ENCODE data around the gene CHERP.

CHERP gene

DNA sequence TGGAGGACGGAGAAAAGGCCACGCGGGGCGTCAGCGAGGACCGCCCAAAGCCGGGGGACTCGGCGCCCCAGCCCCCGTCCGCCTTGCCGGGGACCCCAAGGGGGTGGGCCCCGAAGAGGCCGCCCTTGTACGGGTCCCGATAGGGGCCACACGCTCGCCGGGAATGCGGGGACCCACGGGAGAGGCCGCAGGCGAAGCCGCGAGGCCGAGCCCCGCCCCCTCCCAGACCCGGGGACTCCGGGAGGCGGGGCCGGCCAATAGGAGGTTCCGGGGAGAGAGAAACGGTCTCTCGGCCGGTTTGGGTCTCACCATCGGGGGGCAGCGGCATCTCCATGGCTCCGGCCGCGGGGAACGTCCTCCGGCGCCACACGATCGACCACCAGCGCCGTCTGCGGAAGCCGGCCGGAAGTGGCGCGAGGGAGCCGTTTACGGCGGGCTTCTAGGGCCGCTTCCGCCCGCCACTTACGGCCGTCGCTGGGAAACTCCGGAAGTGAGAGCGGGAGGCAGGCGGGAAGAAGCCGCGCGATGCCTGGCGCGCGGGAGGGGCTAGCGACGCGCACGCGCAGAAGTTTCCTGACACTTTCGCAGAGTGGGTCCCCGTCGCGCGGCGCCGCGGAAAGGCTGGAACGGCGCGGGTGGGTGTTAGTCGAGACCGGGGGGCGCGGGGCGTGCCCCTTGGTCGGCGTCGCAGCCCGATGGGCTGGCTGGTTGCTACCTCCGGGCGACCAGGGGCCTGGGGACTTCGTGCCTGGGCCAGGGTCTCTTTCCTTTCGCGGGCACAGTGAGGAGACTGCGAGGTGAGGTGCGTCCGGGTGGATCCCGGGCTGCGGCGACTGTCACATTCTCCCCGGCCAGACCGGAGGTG lies at the start of gene CHERP:
CHERP (minus strand) TSS at position 393 of the 865 bp plus-strand sequence; CDS start at position 334, 59 bp downstream.
- DNase-seq (ENCODE audit: low spot score): peak; percentile 94

GRCh38 chr19:16590876-16591802 lies 48.9 kb upstream of the CHERP start:
- DNase-seq (ENCODE audit: low spot score): no peak

GRCh38 chr19:16589917-16590316 lies 47.7 kb upstream of the CHERP start:
- no peak for DNase-seq (ENCODE audit: low spot score)

- DNase-seq (ENCODE audit: low spot score): no peak
Measured at GRCh38 chr19:16588824-16589577, 46.8 kb upstream of the CHERP start.

DNA sequence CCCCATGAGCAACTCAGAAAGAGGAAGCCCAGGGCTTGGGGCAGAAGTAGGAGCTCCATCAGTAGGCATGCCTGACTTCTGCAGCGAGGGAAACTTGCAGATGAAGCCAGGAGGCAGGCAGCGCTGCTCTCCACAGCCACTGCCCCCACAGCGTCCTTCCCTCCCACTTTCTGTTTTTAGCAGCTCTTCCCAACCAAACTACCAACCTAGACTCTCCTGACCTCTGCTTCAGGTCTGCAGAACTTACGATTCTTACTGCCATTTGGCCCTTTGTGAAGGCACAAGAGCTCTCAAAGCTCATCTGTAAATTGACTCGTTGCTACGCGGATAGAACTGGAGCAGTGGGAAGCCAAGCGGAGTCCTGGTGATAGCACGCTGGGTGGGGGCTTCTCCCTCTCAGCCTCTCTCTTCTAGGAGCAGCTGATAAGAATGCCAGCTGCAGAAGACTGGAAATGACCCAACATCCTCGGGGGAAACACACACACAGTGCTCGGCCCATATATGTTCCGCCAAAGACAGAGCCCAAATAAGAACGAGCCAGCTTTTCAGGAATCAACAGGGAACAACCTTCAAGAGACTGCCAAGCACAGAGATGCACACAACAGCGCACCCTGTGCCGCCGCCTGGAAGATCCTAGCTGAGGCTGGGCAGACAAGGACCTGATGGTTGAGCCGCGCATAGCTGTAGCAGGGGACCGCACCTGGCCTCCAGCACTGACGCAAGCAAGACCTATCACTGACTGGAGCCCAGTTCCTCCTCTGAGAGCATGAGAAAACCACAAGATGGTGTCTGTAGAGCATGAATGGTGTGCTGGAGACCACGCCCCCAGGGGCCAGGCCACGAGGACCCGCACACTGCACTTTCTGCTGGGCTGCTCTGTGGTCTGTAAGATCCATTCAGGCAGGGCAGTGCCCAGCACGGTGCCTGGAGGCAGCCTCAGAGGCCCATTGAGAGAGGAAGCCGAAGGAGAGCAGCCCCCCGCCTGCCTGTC lies 45.9 kb upstream of the CHERP start:
- DNase-seq (ENCODE audit: low spot score): peak; percentile 55

DNA sequence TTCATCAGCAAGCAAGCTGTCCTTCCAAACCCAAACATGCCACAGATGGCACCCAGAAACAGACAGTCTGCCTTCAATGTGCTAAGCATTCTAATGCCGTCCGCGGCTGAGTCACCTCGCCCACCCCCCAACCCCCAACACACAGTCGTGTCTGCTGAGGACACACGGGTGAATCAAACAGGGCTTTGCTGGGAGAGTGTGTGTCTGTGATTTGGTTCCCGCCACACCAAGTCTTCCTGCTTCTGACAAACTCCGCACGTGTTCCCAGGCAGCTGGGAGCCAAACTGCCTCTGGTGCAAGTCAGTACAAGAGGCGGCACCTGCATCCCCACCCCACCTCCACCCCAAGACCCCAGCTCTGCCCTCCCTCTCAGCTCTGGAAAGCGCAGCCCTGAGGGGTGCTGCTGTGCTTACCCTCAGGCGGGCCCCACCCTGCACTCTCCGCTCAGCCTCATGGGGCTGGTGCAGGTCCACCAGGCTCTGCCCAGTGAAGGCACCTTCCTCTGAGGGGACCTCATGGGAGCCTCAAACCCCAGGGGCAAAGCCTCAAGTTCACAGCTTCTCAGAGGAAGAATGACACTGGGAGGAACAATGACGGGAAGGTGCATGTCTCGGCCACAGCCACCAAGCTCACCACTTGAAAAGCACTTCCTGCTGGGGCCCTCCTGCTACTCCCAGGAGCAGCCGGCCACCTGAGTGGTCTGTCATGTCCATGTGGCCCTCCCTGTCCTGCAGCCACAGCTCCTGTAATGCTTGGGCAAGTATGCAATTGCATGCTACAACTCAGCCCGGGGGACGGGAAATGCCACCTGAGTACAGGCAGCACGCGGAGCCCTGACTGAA lies 45.0 kb upstream of the CHERP start:
- peak; percentile 62 for DNase-seq (ENCODE audit: low spot score)

GRCh38 chr19:16586477-16586871 lies 44.2 kb upstream of the CHERP start:
- no peak for DNase-seq (ENCODE audit: low spot score)

GRCh38 chr19:16585808-16586476 lies 43.7 kb upstream of the CHERP start:
- DNase-seq (ENCODE audit: low spot score): peak; percentile 24

GRCh38 chr19:16585094-16585801 lies 43.0 kb upstream of the CHERP start:
- no peak for DNase-seq (ENCODE audit: low spot score)

DNA sequence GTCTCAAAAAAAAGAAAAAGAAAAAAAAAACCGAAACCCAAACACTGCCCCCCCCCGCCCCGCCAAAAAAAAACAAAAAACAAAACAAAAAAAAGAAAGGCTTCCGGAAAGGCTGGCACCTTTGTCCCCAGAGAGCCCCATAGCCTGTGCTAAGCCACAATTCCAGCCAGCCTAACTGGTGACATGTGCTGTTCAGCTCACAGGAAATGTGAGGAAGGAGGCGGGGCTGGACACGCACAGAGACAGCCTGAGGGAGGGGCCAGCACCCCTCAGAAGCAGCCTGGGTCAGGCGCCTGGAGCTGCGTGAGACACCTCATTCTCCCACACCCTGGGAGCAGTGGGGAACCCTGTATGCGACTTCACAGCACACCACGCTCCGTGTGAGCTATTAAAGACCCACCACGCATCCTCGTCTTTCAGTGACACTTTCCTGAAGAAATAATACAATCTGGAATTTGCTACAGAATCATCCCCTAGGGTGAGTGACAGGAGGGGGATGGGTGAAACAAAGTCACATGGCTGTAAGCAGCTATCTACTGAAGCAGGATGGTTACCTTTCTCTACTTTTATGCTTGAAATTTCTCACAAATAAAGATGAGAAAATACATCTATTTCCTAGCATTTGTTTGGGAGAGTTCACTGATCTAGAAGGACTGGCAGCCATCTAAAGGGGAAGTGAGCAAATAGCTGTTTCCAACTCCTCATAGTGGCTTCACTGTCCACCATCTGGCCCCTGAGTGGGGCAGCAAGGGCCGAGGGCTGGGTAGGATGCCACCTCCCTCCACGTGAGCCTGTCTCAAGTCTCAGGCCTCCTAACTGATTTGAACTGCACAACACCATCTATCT lies 42.2 kb upstream of the CHERP start:
- peak; percentile 89 for DNase-seq (ENCODE audit: low spot score)

- DNase-seq (ENCODE audit: low spot score): no peak
Measured at GRCh38 chr19:16582486-16583261, 40.4 kb upstream of the CHERP start.

DNA sequence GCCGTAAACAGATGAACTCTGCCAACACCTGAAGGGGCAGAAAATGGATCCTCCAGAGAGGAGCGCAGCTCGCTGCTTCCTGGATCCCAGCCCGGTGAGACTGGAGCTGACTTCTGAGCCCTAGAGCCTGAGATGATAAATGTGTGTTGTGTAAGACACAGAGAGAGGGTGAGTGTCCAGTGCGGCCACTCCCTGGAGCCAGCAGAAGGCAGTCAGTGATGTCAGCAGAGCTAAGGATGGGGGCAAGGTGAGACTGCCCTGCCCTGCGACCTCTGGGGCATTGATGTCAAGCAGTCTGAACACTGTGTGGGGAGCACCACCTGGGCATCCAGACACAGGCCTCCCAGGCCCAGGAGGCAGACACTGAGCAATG lies 39.7 kb upstream of the CHERP start:
- DNase-seq (ENCODE audit: low spot score): no peak

DNA sequence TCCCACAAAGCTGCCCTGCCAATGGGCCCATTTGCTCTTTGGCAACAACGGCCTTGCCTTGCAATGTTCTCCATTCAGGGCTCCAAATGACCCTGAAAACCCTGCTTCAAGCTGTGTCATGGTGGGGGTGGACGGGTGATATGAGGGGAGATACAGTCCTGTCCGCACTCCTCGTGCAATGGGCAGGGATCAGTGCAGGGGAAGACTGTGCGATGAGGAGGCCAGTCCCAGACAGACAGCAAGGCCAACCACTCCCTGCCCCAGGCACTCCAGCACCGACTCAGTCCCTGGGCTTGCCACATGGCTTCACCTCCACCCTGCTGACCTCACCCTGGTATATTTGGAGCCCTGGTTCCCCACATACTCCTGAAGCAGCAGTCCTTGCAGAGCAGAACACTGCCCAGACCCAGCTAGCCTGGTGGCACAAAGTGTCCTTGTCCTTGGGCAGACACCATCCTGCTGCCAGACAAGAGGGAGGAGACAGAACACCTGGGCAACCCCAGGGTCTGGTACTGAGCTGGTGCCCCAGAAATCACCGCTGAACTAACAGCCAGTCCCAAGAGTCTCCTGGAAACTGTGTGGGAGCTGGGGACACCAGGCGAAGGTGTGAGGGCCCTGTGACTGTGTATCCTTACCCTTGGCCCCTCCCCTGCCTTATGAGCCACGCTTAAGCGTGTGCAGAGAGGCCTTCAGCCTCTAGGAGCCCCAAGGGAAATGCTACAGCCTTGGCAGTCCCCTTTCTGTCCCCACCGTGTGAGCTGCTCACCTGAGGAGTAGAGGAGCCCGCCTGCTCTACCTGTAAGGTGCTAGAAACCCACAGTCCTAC lies 39.1 kb upstream of the CHERP start:
- DNase-seq (ENCODE audit: low spot score): no peak

DNA sequence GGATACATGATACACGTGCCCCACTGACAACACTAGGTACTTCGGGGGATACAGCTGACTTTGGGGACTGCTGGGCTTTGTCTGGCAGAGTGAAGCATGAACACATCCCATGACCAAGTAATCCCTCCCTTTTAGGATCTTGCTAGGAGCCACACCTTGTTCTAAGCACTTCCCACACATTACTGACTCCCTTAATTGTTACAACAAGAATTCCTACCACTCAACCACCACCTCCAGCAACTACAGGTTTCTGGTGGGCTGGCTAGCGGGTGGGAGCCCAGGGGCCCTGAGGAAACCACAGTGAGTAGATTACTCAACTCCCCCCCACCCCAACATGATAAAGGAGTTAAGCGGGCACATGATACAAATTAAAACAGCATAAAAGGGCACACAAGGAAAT lies 37.1 kb upstream of the CHERP start:
- no peak for DNase-seq (ENCODE audit: low spot score)

DNA sequence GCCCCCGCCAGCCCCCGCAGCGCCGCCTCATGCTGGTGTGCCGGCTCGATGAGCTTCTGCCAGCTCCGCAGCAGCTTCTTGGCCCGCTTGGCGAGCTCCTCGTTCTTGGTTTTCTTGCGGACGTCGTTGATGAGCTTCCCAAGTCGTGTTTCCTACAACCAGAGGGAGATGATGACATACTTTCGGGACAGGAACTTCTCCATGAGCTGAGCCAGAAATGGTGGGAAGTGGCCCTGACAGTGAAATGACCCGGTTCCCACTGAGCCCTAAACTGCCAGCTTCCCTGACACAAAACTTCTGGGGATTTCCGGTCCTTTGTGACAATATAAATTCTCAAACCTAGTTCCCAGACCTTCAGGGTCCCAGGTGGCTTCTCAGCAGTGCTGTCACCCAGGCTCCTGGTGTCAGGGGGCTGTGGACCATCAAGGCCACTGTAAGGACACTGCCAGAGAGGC lies 35.3 kb upstream of the CHERP start:
- no peak for DNase-seq (ENCODE audit: low spot score)

All from CD4-positive, alpha-beta T cell treated with Interleukin-6 at 100 ng/mL for 8 hours (primary cell).